NCI-H446 treated with DMSO at 0.1 percent for 48 hours (cell line): Measurements from ENCODE around the gene RTN4RL1.

ENCODE experiments used
- DNase-seq: peaks from one replicate; lab custom pipeline; 2025; lab: John Stamatoyannopoulos, UW

RTN4RL1 gene

DNA sequence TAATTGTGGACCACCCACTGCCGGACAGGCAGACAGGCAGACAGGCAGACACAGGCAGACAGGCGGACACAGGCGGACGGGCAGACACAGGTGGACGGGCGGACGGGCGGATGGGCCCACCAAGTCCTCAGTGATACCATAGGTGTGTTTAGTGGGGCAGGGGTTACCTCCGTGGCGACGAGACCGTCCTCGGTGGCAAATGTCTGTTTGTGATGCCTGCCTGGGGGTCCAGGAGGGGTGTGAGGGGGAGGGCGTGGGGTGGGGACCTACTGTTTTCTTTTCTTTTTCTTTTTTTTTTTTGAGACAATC lies 76.7 kb downstream of the RTN4RL1 start:
- no peak for DNase-seq

- no peak for DNase-seq
These were observed 77.2 kb downstream of the RTN4RL1 start for GRCh38 chr17:1947743-1948516.

DNA sequence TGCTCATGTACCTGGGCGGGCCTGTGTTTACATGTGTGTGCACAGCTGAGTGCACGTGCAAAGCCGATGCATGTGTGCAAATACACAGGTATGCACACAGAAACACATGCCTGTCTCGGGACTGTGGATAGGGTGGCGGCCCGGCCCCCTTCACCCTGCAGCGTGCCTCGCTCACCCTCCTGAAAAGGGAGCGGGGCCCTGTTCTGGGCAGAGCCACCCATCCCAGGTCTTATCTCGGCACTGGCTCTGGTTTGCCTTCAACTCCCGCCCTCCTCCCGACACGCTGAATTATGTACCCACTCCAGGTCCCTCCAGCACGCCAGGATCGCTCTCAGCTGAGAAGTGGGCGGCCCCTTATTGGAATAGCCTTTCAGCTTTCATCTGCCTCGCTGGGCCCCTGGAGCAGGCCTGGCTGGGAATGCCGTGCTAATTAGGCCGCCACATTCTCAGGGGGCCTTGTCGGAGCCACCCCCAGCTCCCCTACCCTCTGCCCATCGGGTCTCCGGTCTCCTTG lies 77.8 kb downstream of the RTN4RL1 start:
- DNase-seq, result no peak

DNA sequence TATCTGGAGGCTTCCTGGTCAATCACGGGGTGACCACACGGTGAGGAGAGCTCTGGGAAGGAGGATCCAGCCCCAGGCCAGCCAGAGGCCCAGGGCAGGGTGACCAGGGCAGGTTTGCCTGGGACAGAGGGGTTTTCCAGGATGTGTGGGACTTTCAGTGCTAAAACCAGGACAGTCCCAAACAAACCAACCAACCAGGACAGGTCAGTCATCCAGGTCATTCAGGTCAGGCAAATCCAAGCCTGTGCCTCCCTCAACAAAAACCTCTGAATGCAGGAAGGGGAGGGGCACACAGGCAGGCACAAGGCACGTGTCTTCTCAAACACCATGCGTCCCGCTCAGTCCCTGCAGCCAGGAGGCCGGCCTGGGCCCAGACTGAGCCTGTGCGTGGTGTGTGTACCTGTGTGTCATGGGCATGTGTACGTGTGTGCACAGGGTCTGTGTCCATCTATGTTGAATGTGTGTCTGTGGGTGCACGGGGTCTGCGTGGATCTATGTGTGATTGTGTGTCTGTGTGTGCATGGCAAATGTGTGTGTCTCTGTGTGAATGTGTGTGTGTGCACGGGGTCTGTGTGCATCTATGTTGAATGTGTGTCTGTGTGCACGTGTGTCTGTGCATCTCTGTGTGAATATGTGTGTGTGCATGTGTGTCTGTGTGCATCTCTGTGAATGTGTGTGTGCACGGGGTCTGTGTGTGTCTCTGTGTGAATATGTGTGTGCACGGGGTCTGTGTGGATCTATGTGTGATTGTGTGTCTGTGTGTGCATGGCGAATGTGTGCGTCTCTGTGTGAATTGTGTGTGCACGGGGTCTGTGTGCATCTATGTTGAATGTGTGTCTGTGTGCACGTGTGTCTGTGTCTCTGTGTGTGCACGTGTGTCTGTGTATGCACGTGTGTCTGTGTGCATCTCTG lies 78.9 kb downstream of the RTN4RL1 start:
- no peak for DNase-seq

DNA sequence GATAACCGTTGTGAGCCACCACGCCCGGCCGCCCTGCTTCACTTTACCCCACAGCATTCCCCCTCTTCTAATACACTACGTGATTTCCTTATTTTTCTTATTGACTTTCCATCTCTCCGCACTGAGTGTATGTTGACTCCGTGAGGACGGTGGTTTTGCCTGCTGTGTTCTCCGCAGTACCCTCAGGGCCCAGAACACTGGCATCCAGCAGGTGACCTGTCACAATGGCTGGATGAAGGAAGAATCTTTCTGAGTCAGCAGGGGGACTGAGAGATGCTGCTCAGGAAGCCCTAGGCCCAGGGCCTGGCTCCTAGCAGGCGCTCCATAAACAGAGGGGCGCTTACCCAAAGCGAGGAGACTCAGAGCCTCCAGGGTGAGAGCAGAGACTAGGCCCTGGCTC lies 79.5 kb downstream of the RTN4RL1 start:
- DNase-seq, result no peak

DNA sequence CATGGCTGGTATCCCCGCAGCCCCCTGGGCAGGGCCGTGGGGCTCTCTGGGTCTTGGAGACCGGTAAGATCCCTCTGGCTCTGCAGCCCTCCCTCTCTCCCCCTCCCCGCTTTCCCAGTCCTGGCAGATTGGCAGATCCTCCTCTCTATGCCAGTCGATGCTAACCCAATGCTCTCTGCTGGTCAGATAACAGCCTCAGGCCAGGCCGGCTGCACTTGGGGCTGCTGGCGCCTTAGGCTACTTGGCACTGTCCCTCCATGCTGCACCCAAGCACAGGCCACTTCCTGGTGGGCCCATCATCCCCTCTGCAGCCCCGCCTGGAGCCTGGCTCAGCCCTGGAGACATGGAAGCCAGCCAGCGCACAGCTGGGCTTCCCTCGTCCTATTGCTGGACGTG lies 81.7 kb downstream of the RTN4RL1 start:
- no peak for DNase-seq

DNA sequence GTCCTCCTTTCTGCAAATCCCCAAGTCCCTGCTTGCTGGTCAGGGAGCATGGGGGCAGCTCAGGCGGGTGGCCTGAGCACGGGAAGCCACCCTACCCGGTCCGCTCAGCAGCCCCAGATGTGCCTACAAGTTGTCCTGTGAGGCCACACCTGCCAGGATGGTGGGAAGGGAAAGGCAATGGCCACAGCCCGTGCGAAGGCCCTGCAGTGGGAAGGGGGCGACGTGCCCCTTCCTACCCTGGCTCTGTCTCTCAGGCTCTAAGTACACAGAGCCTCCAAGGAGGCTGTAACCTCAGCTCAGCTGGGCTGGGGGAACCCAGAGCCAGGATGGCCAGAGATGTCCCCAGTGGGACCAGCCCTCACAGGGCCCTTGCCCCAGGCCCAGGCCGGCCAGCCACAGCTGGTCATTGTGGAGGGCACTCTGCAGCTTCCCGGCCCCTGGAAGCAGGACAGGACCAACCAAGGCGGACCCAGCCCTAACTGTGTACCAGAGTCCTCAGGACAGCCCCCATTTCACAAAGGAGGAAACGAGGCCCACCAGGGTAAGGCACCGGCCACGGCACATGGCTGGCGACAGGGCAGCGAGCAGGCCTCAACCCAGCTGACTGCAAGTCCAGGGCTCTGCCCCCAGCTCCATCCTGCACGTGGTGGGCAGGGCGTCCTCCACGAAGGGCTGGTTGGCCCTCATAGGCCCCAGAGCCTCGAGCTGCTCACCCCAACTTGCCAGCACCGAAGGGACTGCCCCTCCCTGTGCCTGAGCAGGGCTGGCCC lies 82.3 kb downstream of the RTN4RL1 start:
- DNase-seq, result no peak

DNA sequence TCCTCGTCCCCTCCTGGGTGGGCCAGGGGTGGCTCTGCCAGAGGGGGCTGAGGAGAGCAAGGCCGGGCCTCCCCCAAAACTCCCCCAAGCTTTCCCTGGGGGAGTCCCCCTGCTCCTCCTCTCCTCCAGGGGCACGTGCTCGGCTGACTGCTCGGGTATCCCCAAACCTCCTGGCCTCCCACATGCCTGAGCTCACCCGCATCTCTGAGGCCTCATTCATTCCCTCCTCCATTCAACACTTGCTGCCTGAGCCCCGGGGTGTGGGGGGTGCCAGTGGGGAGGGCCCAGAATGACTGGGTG lies 83.1 kb downstream of the RTN4RL1 start:
- DNase-seq, result no peak

DNA sequence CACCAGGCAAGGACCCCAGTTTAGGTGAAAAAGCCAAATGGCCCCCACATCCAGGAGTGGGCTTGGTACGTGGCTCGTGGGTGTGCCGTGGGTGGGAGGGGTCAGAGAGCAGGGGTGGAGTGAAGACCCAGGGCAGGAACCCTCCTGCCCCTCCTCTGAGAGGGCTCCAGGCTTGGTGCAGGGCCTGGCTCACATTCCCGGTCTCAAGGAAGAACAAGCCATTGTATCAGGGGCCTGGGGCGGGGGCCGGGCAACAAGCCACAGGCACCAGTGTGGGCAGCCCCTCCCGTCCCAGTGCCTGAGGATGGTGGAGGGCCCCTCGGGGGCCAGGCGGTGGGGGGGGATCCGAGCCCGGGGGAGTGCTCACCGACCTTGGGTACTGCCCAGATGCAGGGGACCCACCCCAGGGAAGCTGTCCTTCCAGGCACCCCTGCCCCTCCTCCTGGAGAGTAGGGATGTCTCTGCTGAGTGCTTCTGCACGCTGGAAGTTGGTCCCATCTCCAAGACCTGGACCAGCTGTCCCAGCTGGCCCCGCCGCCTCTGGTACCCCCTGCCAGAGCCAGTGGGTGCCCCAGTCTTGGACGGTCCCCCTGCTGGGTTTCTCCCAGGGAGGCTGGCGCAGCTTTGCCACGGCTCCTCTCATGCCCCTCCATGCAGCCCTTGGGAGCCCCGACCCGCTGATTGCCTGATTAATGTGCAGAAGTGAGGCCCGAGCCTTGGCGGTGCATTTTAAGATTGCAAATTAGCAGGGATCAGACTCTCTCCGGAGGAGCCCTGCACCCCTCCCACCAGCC lies 83.7 kb downstream of the RTN4RL1 start:
- no peak for DNase-seq

- no peak for DNase-seq
These were observed 84.3 kb downstream of the RTN4RL1 start for GRCh38 chr17:1940810-1941185.

- DNase-seq, result no peak
These were observed 84.9 kb downstream of the RTN4RL1 start for GRCh38 chr17:1939981-1940809.

GRCh38 chr17:1937461-1937860 lies 87.7 kb downstream of the RTN4RL1 start:
- DNase-seq, result no peak

DNA sequence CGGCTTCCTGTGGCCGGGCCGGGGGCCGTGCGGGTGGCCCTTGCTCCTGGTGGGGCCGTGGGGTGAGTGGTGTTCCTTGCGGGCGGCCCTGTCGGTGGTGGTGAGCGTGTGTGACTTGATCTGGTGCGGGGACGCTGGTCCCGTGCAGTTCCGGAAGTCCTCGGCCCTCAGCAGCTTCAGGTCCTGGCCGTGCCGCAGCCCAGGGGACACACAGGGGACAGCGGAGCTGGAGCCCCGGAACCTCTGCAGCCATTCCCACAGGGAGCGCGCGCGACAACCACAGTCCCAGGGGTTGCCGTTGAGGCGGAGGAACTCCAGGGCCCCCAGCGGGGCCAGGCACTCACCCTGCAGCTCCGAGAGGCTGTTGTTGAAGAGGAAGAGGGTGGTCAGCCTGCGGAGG lies 88.4 kb downstream of the RTN4RL1 start:
- DNase-seq, result no peak

- DNase-seq, result no peak
These were observed 90.2 kb downstream of the RTN4RL1 start for GRCh38 chr17:1934901-1935300.

DNA sequence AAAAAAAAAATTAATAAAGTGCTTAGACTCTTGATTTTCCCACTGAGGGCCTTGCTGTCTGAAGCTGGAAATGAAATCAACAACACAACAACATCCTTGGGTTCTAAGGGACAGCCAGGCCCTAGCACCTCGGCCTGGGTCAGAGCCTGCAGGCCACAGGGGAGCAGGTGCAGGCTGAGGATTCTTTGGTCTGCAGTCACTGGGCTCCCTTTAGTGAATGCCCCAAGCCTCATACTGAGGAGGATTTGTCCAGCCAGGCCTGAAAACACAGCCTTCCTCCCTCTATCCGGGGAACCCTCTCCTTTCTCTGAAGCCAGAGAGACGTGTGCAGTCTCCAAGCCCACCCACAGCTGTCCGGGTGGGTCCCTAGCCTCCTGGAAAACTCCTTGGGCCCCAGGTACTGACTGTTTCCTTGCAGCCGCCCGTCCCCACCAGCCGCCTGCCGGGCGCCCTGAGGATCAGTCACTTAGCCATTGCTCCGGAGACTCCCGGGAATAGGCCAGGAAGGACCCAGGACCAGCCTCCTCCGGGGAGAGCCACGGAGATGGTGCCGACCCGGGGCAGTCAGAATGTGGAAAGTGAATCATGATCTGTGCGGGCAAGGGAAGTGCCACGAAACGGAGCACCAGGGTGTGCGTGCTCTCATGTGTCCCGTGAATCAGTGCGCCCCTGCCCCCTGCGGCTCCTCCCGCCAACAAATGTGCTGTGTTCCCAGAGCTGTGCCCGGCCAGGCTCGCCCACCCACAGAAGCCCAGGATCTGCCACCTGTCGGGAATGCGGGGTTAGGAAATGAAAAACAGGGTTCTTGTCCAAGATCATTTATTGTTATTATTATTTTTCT lies 91.0 kb downstream of the RTN4RL1 start:
- DNase-seq, result no peak

DNA sequence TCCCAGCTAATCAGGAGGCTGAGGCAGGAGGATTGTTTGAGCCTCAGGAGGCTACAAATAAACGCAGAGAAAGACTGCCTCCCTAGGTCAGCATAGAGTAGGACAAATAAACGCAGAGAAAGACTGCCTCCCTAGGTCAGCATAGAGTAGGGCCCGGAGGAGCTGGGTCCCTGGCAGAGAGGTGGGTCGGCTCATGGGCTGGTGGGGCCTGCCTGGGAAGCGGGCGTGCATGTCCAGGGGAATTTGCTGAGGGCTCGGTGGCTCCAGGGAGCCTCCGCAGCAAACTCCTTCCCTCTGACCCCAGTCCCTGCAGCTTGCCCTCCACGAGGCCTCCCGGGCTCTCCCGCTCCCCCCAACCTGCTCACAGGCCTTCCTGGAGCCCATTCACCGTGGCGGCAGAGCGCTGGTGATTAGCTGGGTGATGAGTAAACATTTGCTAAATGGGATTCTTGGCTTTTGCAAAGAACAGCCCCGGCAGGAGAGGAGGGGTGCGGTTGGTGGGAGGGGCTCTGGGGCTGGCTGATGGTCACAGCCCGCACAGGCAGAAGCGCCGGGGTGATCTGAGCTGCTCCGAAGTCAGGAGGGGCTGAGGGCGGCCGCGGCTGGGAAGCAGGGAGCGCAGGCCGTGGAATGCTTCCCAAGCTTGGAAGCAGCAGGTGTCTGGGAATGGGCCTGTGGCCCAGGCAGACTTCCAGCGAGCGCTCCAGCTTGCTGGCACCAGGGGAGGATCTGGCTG lies 93.1 kb downstream of the RTN4RL1 start:
- peak; percentile 33 for DNase-seq

DNA sequence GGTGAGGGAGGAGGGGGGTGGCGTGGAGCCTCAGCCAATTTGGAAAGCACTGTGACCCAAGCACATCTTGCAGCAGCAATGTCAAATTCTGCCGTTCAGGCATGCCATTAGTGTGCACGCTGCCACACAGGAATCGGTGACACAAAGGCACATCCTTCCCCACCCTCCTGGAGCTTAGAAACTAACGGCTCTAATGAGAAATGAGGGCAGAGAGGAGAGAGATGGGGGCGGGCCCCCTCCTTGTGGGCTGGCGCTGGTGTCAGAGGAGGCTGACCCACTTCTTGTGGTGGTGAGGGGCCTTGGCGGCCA lies 94.8 kb downstream of the RTN4RL1 start:
- no peak for DNase-seq

DNA sequence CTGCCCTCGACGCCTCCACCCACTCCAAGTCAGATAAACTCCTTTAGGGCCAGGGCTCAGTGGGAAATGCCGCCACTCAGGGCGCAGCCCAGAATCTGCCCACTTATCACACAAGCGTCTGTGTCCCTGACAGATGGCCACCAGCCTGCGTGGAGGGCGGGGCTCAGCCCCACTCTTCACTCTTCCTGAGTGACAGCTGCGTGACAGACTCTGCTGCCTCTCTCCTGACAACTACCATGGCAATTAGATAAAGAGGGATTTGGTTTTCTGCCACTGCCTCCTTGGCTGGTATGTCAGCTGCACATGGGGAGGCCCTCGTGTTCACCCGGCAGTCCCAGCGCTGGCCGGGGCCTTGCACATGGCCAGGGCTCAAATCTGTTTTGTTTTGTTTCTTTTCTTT lies 96.2 kb downstream of the RTN4RL1 start:
- no peak for DNase-seq

GRCh38 chr17:1920948-1921351 lies 104.2 kb downstream of the RTN4RL1 start:
- DNase-seq, result no peak

- DNase-seq, result no peak
These were observed 105.9 kb downstream of the RTN4RL1 start for GRCh38 chr17:1919201-1919600.
